HepG2 (cell line): ENCODE results near the gene LDAH. TPM values are rescaled to one million over a fixed set of nuclear protein-coding genes. Genes with fewer than 3 reads are reported as not detected.
A peak's percentile ranks its signal among the peaks of the same experiment; 100 is the strongest.

Experiments
- FIP1L1 ChIP-seq: fragments of 200-400 bp; formaldehyde crosslinking; IDR thresholded peaks from 2 replicates; pipeline ENCODE4 v1.6.1; 2018; ENCODE audit warnings: low read depth, mild to moderate bottlenecking, low read length, moderate library complexity, borderline replicate concordance; ENCODE audit not compliant: insufficient read depth
- HOXA3 ChIP-seq: sonication (generic); formaldehyde crosslinking; IDR thresholded peaks from 2 replicates; pipeline ENCODE4 v1.5.0; 2020; ENCODE audit warnings: missing genetic modification reagents
- KDM5B ChIP-seq: sonication (generic); formaldehyde crosslinking; IDR thresholded peaks from 2 replicates; pipeline ENCODE4 v1.4.0; 2020; ENCODE audit warnings: missing genetic modification reagents, mild to moderate bottlenecking, borderline replicate concordance
- KLF9 ChIP-seq: IDR thresholded peaks from 2 replicates; pipeline ENCODE4 v1.6.1; 2016; ENCODE audit warnings: low read depth
- PCBP2 ChIP-seq: fragments of 200-400 bp; formaldehyde crosslinking; optimal IDR thresholded peaks from 2 replicates; pipeline ENCODE3; 2018; ENCODE audit warnings: low read length, low read depth; ENCODE audit not compliant: poor library complexity, severe bottlenecking
- TAF15 ChIP-seq: fragments of 200-400 bp; formaldehyde crosslinking; IDR thresholded peaks from one replicate; pipeline ENCODE4 v1.6.1; 2018; ENCODE audit warnings: mild to moderate bottlenecking, low read depth, low read length; ENCODE audit not compliant: poor library complexity, severe bottlenecking
- TCF12 ChIP-seq, 2 experiments: fragments of 450-650 bp in 1 of 2; sonication (generic) in 1 of 2; formaldehyde crosslinking in 1 of 2; IDR thresholded peaks; 2 replicates each; pipeline versions ENCODE4 v1.6.1 to v1.8.0; 2017 to 2022; ENCODE audit warnings: antibody characterized with exemption in 1 of 2, mild to moderate bottlenecking in 1 of 2, missing genetic modification reagents in 1 of 2, moderate library complexity in 1 of 2
- ZNF232 ChIP-seq: sonication (generic); formaldehyde crosslinking; IDR thresholded peaks from 2 replicates; pipeline ENCODE4 v1.4.0; 2020; ENCODE audit warnings: missing genetic modification reagents, borderline replicate concordance
- ZNF644 ChIP-seq: IDR thresholded peaks from 2 replicates; pipeline ENCODE4 v1.6.1; 2016; ENCODE audit warnings: low read depth
- ZNF670 ChIP-seq: sonication (generic); formaldehyde crosslinking; IDR thresholded peaks from 2 replicates; pipeline ENCODE4 v1.8.0; 2022; ENCODE audit warnings: mild to moderate bottlenecking, missing genetic modification reagents, borderline replicate concordance
- ZSCAN21 ChIP-seq: sonication (generic); formaldehyde crosslinking; IDR thresholded peaks from 2 replicates; pipeline ENCODE4 v1.8.0; 2022; ENCODE audit warnings: mild to moderate bottlenecking, missing genetic modification reagents, moderate library complexity, borderline replicate concordance
- polyA plus RNA-seq, 8 experiments: library from polyadenylated mRNA; depleted of rRNA in 3 of 8; stranded (reverse) in 7 of 8; unstranded in 1 of 8; fragments of >200 nt; fragmentation: Illumina TruSeq in 4 of 8; extraction: Trizol in 4 of 8; gene quantifications; 2 replicates each; pipeline versions ENCODE4 v1.2.1 to v1.2.3, GENCODE V29; 2011 to 2016; ENCODE audit warnings: low read depth in 4 of 8, missing spikeins in 1 of 8, mixed read lengths in 1 of 8; ENCODE audit not compliant: insufficient read depth in 1 of 8
- total RNA-seq, 5 experiments: library from RNA; depleted of rRNA; stranded (reverse); fragments of >200 nt; fragmentation: Illumina TruSeq; extraction: Trizol; gene quantifications; 2 replicates each; pipeline ENCODE4 v1.2.3, GENCODE V29; 2016; ENCODE audit warnings: low read depth in 1 of 5
- TF ChIP-seq, protein P1 (sequence below): sonication (generic); formaldehyde crosslinking; IDR thresholded peaks from 2 replicates; pipeline ENCODE4 v1.4.0; 2020; ENCODE audit warnings: missing genetic modification reagents
- TF ChIP-seq, protein P2 (sequence below): sonication (generic); formaldehyde crosslinking; IDR thresholded peaks from 2 replicates; pipeline ENCODE4 v1.5.0; 2020; ENCODE audit warnings: missing genetic modification reagents, mild to moderate bottlenecking, borderline replicate concordance
- TF ChIP-seq, protein P3 (sequence below), 2 experiments: sonication (generic) in 1 of 2; formaldehyde crosslinking in 1 of 2; IDR thresholded peaks; 2 replicates each; pipeline versions ENCODE4 v1.5.1 to v1.6.1; 2011 to 2020; ENCODE audit warnings: borderline replicate concordance in 1 of 2, low read depth in 1 of 2, low read length in 1 of 2, mild to moderate bottlenecking in 1 of 2, missing genetic modification reagents in 1 of 2, moderate library complexity in 1 of 2
- TF ChIP-seq, protein P4 (sequence below): IDR thresholded peaks from 2 replicates; pipeline ENCODE4 v1.6.1; 2016; ENCODE audit warnings: low read depth
- TF ChIP-seq, protein P5 (sequence below): sonication (generic); formaldehyde crosslinking; IDR thresholded peaks from 2 replicates; pipeline ENCODE4 v1.9.0; 2022; ENCODE audit warnings: missing genetic modification reagents, mild to moderate bottlenecking, borderline replicate concordance

LDAH gene
- total and polyA plus RNA-seq, 2 of the 13 experiments (the other 11 are each of a cell fraction or from before 2014, with no cell fraction given): 28.8 to 46.2 TPM

DNA sequence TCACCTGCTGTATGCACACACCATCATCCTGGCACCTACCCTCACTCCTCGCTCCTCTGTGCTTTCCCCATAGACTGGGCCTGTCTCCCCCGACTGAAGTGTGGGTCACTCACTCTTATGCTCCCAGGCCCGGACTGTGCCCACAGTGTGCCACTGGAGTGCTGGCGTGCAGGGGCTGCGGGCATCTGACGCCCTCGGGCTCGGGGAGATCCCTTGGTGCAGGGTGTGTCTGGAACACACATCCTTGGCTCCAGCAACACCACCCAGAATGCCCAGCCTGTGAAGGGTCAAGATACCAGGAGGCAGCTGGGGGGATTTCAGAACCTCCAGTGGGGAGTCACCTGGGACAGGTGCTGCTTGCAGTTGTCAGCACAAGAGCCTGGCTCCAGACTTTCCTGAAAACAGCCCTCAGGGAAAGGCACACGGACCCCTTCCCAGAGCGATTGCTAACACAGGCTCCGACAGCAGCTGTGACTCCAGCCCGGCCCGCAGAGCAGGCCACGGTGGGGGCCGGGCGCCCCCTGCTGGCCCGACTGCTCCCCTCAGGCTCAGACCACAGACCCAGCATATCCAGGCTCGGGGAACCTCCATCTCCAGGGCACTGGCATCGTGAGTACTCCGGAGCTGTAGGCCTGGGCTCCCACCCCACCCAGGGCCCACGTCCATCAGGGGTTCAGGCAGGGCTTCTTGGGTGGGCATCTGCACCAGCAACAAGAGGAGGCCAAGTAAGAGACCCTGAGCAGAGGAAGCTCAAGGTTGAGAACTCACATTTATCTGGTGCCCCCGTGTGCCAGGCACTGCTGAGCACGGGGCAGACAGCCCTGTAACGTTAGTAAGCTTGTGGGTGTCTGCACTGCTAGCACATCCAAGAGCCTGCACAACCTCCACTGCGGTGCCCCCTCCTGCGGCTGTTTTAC, 180.6 kb downstream of the LDAH start (continued):
- TF ChIP-seq KDM5B (CRISPR knock-in tag) (peak; percentile 21; the same call in 1 of the 2 replicates), ZNF644 (CRISPR knock-in tag) (no peak), PCBP2 (no peak), ZNF670 (CRISPR knock-in tag) (no peak), TAF15 (no peak), TCF12 (IDR thresholded peaks at IDR 0.05) (no peak), TCF12 (CRISPR knock-in tag; IDR thresholded peaks at IDR 0.05) (no peak), ZSCAN21 (CRISPR knock-in tag) (peak; percentile 54; the same call in 1 of the 2 replicates), ZNF232 (no peak), KLF9 (CRISPR knock-in tag) (no peak; the same call in 1 of the 2 replicates), HOXA3 (CRISPR knock-in tag) (peak; percentile 9; the same call in 1 of the 2 replicates), FIP1L1 (no peak)
- TF ChIP-seq, protein P1, sequence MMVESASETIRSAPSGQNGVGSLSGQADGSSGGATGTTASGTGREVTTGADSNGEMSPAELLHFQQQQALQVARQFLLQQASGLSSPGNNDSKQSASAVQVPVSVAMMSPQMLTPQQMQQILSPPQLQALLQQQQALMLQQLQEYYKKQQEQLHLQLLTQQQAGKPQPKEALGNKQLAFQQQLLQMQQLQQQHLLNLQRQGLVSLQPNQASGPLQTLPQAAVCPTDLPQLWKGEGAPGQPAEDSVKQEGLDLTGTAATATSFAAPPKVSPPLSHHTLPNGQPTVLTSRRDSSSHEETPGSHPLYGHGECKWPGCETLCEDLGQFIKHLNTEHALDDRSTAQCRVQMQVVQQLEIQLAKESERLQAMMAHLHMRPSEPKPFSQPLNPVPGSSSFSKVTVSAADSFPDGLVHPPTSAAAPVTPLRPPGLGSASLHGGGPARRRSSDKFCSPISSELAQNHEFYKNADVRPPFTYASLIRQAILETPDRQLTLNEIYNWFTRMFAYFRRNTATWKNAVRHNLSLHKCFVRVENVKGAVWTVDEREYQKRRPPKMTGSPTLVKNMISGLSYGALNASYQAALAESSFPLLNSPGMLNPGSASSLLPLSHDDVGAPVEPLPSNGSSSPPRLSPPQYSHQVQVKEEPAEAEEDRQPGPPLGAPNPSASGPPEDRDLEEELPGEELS (CRISPR knock-in tag): 0 out of 2 replicates have a peak, but pooled peaks have one; percentile 18
- TF ChIP-seq, protein P2, sequence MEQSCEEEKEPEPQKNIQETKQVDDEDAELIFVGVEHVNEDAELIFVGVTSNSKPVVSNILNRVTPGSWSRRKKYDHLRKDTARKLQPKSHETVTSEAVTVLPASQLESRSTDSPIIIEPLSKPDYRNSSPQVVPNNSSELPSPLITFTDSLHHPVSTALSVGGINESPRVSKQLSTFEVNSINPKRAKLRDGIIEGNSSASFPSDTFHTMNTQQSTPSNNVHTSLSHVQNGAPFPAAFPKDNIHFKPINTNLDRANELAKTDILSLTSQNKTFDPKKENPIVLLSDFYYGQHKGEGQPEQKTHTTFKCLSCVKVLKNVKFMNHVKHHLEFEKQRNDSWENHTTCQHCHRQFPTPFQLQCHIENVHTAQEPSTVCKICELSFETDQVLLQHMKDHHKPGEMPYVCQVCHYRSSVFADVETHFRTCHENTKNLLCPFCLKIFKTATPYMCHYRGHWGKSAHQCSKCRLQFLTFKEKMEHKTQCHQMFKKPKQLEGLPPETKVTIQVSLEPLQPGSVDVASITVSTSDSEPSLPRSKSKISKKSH (CRISPR knock-in tag): no peak
- TF ChIP-seq, protein P3, sequence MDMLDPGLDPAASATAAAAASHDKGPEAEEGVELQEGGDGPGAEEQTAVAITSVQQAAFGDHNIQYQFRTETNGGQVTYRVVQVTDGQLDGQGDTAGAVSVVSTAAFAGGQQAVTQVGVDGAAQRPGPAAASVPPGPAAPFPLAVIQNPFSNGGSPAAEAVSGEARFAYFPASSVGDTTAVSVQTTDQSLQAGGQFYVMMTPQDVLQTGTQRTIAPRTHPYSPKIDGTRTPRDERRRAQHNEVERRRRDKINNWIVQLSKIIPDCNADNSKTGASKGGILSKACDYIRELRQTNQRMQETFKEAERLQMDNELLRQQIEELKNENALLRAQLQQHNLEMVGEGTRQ (IDR thresholded peaks at IDR 0.05; ENCODE audit: low read depth, low read length): no peak
- TF ChIP-seq, protein P3 (CRISPR knock-in tag; IDR thresholded peaks at IDR 0.05; ENCODE audit: borderline replicate concordance): no peak
- TF ChIP-seq, protein P4, sequence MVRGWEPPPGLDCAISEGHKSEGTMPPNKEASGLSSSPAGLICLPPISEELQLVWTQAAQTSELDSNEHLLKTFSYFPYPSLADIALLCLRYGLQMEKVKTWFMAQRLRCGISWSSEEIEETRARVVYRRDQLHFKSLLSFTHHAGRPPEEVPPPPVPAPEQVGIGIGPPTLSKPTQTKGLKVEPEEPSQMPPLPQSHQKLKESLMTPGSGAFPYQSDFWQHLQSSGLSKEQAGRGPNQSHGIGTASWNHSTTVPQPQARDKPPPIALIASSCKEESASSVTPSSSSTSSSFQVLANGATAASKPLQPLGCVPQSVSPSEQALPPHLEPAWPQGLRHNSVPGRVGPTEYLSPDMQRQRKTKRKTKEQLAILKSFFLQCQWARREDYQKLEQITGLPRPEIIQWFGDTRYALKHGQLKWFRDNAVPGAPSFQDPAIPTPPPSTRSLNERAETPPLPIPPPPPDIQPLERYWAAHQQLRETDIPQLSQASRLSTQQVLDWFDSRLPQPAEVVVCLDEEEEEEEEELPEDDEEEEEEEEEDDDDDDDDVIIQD (CRISPR knock-in tag): peak; percentile 30; the same call in 1 of the 2 replicates
- TF ChIP-seq, protein P5, sequence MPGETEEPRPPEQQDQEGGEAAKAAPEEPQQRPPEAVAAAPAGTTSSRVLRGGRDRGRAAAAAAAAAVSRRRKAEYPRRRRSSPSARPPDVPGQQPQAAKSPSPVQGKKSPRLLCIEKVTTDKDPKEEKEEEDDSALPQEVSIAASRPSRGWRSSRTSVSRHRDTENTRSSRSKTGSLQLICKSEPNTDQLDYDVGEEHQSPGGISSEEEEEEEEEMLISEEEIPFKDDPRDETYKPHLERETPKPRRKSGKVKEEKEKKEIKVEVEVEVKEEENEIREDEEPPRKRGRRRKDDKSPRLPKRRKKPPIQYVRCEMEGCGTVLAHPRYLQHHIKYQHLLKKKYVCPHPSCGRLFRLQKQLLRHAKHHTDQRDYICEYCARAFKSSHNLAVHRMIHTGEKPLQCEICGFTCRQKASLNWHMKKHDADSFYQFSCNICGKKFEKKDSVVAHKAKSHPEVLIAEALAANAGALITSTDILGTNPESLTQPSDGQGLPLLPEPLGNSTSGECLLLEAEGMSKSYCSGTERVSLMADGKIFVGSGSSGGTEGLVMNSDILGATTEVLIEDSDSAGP: peak; percentile 72
